Stimulated activated CD8-positive, alpha-beta memory T cell treated with anti-CD3 and anti-CD28 coated beads, Interleukin-15, amount 100 ng/mL, for 48 hours (primary cell): ENCODE results near the gene GLDC.
A peak's percentile ranks its signal among the peaks of the same experiment; 100 is the strongest.

Experiments used
- DNase-seq, 2 donors: peaks; one replicate each; pipeline ENCODE4 v3.0.0-alpha.2; 2020; ENCODE audit warnings: low read depth in 2 of 2

Gene GLDC

GRCh38 chr9:6620353-6620752 lies 25.2 kb downstream of the GLDC start:
- no peak for DNase-seq

GRCh38 chr9:6619909-6620308 lies 25.6 kb downstream of the GLDC start:
- DNase-seq: no peak

GRCh38 chr9:6616951-6617602 lies 28.5 kb downstream of the GLDC start:
- no peak for DNase-seq

DNA sequence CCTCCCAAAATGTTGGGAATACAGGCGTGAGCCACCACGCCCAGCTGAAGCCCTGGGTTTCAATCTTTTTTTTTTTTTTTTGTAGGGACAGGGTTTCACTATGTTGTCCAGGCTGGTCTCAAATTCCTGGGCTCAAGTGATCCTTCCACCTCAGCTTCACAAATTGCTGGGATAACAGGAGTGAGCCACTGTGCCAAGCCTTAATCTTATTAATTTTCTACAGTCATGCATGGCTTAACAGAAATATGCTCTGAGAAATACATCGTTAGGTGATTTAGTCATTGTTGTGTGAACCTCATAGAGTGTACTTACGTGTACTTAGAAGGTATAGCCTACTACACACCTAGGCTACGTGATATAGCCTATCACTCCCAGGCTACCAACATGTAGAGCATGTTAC lies 31.0 kb downstream of the GLDC start:
- DNase-seq: no peak

GRCh38 chr9:6611865-6612264 lies 33.7 kb downstream of the GLDC start:
- no peak for DNase-seq

- DNase-seq: no peak
Measured at GRCh38 chr9:6610073-6610472, 35.5 kb downstream of the GLDC start.

DNA sequence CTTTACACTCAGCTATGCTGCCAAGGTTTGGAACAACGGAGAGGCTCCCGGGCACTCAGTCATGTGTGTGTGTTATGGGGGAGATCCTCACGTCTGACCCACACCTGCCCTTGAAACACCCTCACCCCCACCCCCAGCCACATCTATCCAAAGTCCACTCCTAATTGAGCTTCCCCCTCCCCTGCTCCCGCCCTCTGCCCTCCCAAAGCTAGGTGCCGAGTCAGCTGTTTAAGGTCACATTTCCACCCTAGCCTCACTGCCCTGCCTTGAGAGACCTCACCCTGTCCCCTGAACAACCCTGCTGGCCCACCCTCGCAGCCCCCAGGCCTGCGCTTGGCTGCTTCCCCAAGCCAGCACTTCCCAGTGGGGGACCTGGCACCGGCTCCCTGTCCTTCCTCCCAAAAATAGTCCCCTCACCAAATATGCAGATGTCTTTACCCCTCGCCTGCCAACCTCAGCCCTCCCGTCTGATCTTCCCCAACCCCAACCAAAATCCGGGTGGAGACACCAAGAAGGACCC lies 36.0 kb downstream of the GLDC start:
- no peak for DNase-seq

DNA sequence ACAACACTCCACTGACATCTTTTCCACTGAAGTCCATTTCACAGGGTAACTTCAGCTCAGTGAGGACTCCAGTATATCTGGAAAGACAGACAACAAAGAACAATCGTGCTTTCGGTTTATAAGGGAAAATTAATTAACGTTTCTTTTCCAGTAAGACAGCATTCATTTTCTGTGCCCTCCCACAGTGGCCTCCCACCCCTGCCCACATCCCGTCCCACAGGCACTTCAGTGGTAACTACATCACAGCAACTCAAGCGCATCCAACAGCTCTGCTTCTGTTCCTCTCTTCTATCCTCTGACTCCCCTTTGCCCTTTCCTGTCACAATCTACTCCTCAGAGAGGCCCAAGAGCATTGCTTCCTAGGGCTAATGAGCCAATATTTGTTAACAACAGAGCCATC lies 40.3 kb downstream of the GLDC start:
- DNase-seq: no peak

- no peak for DNase-seq
Measured at GRCh38 chr9:6600426-6600825, 45.1 kb downstream of the GLDC start.

GRCh38 chr9:6600006-6600405 lies 45.5 kb downstream of the GLDC start:
- no peak for DNase-seq

- DNase-seq: peak in 1 of 2 donors; percentile 6
Measured at GRCh38 chr9:6598249-6598725, 47.2 kb downstream of the GLDC start.

DNA sequence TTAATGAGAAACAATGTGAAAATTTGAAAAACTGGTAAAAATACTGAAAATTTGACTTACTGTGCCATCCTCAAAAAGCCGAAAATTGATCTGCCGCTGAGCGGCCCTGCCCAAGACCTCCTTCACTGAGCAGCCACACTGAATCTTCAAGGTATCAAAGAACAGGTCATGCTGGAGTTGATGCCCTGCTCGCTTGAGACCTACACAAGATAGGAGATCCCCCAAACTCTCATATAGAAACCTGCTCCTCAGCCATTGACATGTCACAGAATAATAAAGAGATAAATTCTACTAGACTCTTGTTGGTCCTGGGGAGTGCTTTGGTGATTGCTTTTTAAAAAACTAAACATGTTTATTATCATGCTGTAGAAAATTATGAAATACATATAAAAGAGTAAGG lies 52.7 kb downstream of the GLDC start:
- no peak for DNase-seq

- no peak for DNase-seq
Measured at GRCh38 chr9:6592231-6592630, 53.3 kb downstream of the GLDC start.

- no peak for DNase-seq
Measured at GRCh38 chr9:6590772-6591384, 54.7 kb downstream of the GLDC start.

DNA sequence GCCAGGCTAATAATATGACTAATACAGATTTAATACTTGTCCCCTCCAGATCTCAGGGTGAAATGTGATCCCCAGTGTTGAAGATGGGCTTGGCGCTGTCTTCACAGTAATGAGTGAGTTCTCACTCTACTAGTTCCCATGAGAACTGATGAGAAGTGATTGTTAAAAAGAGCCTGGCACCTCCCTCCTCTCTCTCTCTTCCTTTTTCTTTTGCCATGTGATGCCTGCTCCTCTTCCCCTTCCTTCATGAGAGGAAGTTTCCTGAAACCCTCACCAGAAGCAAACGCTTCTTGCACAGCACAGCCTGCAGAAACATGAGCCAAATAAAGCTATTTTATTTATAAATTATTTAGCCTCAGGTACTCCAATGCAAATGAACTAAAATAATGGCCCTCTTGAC lies 55.2 kb downstream of the GLDC start:
- DNase-seq: no peak

- no peak for DNase-seq
Measured at GRCh38 chr9:6584881-6585597, 60.5 kb downstream of the GLDC start.

DNA sequence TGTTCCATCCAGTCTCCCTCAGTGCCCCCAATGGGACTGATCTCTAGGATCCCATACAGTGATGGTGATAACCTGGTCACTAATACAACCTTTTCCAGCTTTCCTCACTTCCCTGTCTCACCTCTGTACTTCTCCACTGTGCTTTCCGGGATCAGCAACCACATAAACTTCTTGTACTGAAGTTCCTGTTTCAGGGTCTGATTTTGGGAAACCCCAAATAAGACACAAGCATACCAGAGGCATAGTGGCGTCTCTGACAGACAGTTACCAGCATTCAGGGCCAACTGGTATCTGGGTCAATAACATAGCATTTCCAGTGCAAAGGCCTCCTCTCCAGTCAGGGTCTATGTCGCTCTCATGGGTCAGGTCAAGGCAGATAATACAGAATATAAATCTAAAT lies 64.3 kb downstream of the GLDC start:
- DNase-seq: no peak

- no peak for DNase-seq
Measured at GRCh38 chr9:6579613-6580012, 65.9 kb downstream of the GLDC start.

DNA sequence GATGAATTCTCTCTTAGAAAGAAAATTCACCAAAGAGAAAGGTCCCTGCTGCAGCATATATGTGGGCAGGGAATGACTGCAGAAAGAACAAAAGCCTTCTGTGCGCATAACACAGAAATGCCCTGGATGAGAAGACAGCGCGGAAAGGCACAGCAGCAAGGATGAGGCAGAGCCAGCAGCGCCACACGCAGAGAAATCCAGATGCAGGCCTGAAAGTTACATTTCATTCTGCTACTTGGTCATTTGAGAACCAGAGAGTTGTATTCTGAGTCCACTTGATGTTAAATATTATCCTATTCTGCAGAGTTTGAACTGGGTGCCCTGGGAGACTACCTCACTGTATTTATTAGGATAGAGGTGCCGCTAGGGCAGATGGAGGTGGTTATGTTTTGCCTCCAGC lies 68.5 kb downstream of the GLDC start:
- DNase-seq: no peak

DNA sequence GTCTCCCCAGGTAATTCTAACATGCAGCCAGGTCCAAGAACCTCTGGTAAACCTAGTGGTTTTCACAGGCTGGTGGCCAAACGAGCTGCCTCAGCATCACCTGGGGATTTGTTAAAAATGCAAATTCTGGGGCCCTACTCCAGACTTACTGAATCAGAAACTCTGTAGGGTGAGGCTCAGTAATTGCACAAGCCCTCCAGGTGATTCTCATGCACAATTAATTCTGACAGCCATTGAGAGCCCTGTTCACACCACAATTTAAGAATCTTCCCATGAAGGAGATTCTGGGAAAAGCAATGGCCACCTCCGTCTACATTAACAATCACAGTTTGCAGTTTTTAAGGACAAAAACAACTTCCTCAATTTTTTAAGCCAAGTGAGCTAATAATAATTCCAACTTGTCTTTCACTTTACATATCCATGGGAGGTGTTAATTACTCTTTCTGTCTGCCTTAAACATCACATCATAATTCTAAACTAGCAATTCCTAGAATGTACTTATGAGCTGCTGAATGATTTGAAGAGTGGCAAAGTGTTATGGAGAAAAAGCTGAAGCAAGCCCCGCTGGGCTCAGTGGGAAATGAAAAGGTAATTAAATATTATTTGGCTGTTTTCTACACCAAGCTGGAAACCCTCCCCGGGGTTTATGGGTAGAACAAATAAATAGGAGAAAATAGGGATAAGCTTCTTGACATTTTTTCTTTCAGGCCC lies 70.0 kb downstream of the GLDC start:
- DNase-seq: no peak

DNA sequence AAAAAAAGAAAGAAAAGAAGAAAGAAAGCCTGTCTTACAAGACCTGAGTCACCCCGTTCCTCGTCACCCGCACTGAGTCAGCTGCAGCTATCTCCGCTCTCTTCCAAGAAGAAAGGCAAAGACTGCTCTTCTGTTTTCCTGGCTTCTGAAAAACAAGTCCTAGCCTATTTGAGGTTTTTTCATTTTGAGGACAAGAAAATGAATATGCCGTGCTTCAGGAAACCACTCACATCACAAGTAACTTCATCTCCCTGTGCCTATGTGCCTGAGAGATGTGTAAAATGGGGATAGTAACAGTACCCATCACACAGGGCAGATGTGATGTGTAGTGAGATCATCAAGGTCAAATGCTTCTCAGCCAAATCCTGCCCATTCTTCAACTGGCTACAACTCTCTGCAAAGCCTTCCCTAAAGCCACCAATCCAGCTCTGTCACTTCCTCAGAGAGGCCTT lies 78.4 kb downstream of the GLDC start:
- DNase-seq: peak; percentile 11 to 22
